ENCODE data around the gene MIEF1.

The MIEF1 gene

DNA sequence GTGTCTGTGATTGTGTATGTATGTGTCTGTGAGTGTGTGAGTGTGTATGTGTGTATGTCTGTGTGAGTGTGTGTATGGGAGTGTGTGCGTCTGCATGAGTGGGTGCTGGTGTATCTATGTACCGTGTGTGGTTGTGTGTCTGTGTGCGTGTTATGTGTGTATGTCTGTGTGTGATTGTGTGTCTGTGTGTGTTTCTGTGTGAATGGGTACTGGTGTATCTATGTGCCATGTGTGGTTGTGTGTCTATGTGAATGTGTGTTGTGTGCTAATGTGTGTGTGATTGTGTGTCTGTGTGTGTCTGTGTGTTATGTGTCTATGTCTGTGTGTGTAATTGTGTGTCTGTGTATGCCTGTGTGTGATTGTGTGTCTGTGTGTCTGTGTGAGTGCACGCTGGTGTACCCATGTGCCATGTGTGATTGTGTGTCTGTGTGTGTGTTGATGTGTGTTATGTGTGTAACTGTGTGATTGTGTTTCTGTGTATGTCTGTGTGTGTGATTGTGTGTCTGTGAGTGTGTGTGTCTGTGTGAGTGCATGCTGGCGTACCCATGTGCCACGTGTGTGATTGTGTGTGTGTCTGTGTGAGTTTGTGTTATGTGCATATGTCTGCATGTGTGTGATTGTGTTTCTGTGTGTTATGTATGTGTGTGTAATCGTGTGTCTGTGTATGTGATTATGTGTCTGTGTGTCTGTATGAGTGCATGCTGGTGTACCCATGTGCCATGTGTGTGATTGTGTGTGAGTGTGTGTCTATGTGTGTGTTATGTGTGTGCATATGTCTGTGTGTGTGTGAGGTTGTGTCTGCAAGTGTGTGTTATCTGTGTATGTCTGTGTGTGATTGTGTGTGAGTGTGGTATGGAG is 61.7 kb downstream of the MIEF1 start:
- no peak for DNase-seq

DNA sequence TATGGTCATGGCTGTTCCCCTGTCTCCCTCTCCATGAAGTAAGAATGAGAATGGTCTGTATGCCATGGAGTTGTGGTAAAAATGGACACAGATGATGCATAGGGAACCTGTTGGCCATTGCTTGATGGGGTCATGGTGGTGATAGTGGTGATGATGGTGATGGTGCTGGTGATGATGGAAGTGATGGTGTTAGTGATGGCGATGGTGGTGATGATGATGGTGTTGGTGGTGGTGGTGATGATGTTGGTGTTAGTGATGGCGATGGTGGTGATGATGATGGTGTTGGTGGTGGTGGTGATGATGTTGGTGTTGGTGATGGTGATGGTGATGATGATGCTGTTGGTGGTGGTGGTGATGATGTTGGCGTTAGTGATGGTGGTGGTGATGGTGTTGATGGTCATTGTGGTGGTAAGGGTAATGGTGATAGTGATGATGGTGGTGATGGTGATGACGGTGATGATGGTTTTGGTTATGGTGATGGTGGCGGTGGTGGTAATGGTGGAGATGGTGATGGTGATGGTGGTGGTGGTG is 63.4 kb downstream of the MIEF1 start:
- DNase-seq, result no peak

DNA sequence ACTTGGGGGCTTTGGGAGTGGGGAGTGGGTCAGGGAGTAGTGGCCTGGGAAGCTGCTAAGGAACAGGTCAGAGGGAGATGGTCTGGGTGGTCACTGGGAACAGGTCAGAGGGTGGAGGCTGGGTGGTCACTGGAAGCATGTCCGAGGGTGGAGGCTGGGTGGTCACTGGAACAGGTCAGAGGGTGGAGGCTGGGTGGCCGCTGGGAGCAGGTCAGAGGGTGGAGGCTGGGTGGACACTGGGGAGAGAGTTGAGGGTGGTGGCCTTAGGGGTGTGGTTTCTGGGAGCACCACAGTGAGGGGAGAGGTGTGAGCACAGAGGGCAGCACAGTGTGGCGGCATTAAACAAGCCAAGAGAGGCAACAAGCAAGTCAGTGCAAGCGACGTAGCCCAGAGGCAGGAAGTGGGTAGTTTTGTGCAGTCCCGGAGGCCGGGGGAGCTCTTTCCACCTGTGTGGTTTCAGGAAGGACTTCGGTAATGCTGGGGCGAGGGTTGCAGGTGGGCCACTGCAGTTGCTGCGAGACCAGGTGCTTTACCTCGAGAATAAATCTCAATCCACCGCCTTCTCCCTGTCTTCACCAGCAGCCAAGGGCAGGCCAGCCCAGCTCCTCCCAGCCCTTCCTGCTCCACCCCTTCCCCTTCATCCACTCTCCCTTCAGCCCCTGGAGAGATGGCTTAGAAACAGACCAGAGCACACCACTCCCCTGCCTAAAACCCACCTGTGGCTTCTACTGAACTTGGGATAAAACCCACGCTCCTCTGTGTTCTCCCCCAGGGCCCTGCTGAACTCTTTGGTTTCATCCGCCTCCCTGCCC is 65.3 kb downstream of the MIEF1 start:
- peak; percentile 77 for DNase-seq
